Tibial nerve (tissue), 3 donors: ENCODE measurements around the gene DPH2.

Source experiments
- CTCF ChIP-seq, 5 experiments: fragments of 200-600 bp in 3 of 5; fragments of 450-650 bp in 2 of 5; sonication (generic) in 3 of 5; IDR thresholded peaks; one replicate each; pipeline ENCODE4 v1.5.1; 2016 to 2019; ENCODE audit warnings: antibody characterized with exemption in 5 of 5, mild to moderate bottlenecking in 3 of 5, moderate library complexity in 2 of 5
- POLR2A ChIP-seq, 2 donors: fragments of 450-650 bp; IDR thresholded peaks; one replicate each; pipeline ENCODE4 v1.6.1; 2017; ENCODE audit warnings: antibody characterized with exemption in 2 of 2, mild to moderate bottlenecking in 2 of 2, moderate library complexity in 2 of 2

- no peak for TF ChIP-seq CTCF (IDR thresholded peaks at IDR 0.05)
- no peak for TF ChIP-seq POLR2A (IDR thresholded peaks at IDR 0.05)
Measured at GRCh38 chr1:43958351-43959255, 11.2 kb upstream of the DPH2 start.
